GM21786 (cell line): ENCODE results near the gene PLXNC1.

Source experiments
- ATAC-seq: cut with Tn5 transposase; IDR thresholded peaks from one replicate; pipeline ENCODE4 v1.9.1; 2021; ENCODE audit not compliant: unreplicated experiment

Gene PLXNC1

DNA sequence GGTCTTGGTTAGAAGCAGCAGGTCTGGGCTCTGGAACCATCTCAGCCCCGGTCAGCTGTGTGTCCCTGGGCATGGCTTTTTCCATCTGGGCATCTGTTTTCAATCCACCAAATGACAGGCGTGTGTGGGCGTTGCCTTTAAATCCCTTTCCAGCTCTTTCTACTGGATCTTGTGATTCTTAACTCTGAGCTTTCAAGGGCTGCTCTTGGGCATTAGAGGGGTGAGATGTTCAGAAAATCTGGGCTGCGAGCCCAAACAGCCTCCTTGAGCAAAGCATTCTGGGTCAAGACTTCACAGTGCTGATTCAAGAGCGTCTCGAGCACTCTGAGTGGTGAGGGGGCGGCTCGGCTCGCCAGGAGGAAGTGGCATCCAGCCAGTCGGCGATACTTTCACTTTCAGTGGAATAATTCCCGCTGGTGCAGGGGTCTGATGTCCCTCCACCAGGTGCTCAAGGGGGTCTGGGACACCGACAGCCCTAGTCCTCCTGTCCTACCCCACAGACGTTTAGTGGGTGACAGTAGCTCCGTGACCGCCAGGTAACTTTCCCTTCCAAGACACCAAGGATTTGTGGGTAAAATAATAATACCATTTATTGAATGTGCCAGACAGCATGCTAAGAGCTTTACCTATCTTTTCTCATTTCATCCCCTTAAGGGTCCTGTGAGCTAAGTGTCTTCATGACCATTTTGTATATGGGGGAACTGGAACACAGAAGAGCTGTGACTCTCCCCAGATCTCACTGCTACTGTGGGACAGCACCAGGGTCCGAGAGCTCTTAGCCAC, 114.0 kb downstream of the PLXNC1 start:
- ATAC-seq, result peak; percentile 56

DNA sequence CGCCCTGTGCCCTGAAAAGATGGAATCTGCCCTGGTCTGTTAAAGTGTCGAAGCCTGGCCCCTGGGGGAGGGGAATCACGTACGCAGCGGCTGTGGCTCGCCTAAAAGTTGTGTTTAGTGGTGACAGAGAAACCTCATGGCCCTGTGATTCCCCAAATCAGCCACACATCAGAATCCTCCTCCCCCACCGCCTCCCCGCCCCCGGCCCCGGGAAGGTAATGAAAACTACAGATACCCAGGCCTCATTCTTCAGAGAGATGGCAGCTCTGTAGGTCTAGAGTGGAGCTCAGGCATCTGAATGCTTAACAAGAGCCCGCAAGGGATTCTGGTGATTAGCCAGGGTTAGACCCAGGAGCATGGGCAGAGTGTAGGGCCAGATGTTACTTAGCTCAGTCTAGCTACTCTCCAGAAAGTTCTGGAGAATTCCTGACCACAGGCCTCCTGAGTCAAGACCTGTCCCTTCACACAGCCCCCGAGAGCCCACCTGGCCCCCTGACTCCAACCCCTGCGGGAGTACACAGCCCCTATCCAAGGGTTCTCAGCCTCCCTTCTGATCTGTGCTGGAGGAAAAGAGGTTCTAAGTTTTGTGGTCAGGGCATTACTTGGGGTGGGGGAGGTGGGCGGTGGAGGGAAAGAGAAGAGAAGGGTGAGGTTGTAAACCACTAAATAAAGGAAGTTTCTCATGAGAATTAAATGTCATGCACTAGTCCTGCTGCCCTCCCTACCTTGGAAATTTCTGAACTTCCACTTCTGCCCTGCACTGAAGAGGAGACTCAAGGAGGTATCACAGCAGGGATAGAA, 114.8 kb downstream of the PLXNC1 start:
- ATAC-seq, result peak; percentile 34

DNA sequence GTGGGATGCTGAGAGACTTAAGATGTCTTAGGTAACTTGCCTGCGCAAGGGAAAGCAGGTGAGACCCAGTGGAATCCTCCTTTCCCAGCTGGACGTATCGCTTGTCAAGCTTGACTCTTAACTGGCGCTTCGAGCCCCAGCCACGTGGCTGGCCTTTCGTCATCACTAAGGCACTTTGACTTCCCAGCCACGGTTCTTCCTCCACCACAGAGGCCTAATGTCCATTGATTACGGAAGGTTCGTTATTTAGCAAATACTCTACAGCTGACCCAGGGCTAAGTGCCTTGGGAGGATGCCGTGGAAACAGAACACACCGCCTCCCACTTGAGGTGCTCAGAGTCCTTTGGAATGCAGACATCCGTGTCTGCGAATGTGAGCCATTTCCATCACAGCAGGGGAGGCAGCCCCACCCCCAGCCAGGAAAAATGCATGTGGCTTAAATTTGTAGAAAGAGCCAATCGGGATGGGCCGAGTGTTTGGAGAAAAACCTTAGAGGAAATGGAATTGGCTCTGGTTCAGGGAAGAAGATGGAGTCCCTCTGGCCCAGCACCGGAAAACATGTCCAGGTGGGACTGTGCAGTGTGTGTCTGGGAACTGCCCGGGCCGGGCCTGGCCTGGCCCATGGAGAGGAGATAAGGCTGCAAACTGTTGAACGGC, 115.7 kb downstream of the PLXNC1 start:
- ATAC-seq, result no peak

GRCh38 chr12:94264736-94265485, 116.5 kb downstream of the PLXNC1 start:
- ATAC-seq, result no peak

GRCh38 chr12:94265539-94265938, 117.2 kb downstream of the PLXNC1 start:
- no peak for ATAC-seq

GRCh38 chr12:94265966-94266745, 117.8 kb downstream of the PLXNC1 start:
- no peak for ATAC-seq

DNA sequence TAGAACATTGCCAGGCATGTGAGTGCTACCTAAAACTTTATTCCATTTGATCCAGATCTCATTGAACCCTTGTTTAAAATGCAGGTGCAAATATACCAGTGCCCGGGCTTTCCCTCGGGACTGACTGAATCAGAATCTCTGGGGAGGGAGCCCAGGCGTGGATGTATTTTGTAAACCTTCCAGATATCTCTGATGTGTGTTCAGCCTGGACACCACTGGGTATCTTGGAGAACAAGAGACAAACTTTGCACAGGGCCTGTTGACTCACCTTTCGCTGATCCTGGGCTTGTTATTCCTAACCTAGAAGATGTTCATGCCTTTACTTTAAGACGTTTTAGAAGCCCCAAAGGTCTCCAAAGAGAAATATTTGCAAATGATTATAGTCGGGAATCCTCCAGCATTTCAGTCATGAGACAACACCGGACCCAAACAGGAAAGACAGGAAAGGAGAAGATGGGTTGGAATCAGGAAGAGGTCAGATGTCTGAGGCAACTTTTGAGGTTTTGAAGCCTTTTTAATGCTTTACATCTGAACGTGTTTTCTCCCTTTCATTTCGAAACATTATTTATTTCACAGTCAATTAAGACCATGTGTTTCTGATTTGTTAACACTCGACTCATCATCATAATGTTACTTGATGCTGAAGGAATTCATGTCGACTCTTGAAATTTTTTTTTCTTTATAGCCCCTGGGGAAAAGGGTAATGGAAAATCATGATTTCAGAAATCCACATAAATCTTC, 118.6 kb downstream of the PLXNC1 start:
- ATAC-seq, result no peak

DNA sequence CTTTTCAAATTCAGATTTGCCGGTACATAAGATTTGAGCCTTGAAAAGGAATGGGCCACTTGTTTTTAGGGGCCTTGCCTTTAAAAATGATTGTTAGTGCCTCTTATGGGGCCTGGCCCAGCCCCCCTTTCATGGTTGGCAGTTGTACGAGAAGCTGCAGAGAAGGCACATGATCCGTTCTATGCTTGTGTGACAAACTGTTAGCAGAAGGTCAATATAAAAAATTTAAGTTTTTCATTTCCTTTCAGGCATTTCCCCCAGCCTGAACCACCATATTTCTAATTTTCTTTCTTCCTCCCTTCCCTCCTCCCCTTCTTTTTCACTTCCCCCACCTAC, 119.1 kb downstream of the PLXNC1 start:
- no peak for ATAC-seq

DNA sequence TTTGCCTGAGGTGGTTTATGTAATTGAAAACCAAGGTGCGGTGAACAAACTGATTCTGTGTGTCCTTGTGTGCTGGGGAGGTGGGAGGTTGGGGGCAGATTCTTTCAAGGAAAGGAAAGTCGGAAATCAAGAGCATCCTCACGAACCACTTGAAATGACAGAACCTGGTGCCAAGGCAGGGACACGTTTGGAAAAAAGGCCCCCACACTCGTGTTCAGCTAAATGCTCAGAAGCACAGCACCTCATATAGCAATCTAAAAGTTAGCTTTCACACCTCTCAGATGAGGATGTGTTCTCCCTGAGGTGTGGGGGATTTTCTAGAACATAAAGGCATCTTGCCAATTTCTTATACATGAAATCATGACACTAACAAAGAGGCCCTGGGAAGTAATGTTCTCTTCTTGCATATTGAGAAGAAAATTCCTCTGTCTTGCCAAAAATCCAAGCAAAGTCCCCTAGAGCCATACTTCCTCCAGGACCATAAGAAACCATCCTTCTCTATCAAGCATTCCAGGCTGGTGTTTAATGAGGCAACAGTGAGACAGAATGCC, 119.6 kb downstream of the PLXNC1 start:
- ATAC-seq, result peak; percentile 31

- ATAC-seq, result peak; percentile 49
Measured at GRCh38 chr12:94269316-94269999, 121.1 kb downstream of the PLXNC1 start.

- ATAC-seq, result no peak
Measured at GRCh38 chr12:94271351-94271750, 123.0 kb downstream of the PLXNC1 start.

DNA sequence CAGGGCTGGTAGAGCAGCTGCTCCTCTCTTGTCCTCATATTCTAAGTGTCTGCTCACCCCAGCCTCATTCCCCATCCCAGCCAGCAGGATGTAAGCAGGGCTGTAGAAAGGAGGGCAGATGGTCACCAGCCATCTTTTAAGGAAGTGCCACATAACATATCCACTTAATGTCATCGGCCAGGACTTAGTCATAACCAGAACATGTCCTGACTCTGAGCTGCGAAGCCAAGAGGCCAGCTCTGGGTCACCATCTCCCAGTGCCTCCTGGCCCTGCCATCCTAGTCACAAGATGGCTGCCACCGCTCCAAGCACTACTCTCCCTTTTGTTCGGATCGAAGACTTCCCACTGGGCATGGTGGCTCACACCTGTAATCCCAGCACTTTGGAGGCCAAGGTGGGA, 123.9 kb downstream of the PLXNC1 start:
- no peak for ATAC-seq

DNA sequence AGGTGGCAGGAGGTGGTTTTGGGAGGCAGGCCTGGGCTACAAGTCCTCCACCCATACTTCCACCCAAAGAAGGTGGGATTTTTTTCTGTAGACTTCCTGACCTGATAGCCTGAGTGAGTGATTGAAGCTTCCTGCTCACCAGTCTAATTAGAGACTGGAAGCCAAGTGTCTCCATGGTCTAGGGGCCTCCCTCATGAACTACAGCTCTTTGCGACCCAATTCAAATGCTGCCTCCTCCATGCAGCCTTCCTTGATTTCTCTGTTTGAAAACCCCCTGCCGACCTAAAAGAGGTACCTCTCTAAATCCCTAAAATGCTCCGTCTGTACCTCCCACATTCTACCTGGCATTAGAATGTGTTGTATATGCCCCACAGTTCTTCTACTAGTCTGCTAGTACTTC, 124.9 kb downstream of the PLXNC1 start:
- no peak for ATAC-seq

DNA sequence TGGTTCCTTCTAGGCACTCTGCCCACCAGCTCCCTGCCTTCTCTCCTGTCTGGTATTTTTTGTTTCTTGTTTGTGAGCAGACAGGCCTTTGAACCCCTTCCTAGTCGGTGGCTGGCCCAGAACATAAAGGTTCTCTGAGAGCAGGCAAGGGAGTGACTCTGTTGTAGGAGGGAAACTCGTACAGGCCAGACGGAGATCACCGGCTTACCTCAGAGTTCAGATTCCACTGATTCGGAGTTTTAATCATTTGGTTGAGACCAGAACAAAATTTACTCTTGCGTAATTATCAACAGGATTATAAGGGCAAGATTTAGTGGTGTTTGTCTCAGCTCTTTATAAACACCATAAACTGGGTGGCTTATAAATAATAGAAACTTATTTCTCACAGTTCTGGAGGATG, 128.3 kb downstream of the PLXNC1 start:
- ATAC-seq, result no peak

DNA sequence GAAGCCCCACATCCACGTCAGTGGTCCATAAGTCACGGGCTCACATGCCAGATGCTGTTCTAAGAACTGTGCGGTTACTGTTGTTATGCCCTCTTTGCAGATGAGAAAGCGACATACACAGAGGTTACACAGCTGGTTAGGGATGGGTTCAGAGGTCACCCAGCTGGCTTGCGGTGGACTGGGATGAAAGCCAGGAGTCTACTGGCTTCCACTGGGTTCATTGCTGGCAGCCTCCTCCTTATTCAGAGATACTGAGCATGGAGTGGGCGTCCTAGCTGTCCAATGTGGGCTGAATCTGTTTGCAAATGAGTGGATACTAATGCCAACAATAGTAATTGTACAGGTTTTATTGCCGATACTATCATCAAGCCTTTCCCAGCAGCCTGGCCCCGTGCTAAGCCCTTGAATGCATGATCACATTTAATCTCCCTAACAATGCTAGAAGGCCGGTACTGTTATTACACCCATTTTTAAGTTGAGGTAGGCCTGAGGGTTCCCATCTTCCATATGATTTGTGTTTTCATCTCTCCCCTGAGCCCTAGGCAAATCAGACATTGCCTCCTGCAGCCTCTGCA, 129.1 kb downstream of the PLXNC1 start:
- ATAC-seq, result no peak

- no peak for ATAC-seq
Measured at GRCh38 chr12:94280063-94280462, 131.7 kb downstream of the PLXNC1 start.

GRCh38 chr12:94282675-94283074, 134.3 kb downstream of the PLXNC1 start:
- ATAC-seq, result no peak

DNA sequence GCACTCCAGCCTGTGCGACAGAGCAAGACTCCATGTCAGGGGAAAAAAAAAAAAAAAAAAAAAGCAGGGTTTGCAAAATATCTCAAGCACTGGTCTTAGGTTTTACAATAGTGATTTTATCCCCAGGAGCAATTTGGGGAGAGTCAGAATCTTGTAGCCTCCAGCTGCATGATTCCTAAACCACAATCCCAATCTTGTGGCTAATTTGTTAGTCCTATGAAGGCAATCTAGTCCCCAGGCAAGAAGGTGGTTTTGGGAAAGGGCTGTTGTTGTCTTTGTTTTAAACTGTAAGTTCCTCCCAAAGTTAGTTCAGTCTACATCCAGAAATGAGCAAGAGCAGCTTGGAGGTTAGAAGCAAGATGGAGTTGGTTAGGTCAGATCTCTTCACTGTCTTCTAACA, 135.7 kb downstream of the PLXNC1 start:
- ATAC-seq, result no peak

DNA sequence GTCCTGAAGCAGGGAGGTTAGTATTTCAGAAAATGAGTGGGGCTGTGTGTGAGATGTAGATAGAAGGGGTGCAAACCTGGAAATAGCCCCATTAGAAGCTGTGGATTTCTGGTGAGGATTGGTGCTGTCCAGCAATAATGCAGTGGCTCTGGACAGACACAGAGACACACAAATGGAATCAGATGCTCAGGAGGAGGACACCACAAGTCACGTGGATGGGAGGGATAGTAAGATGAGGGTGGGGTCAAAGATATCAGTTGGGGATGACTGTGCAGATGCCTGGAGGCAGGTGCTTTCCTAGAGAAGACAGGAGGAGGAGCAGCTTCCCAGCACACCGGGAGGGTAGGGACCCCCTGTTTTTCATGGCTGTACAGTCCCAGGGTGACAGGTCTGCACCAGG, 136.5 kb downstream of the PLXNC1 start:
- no peak for ATAC-seq
